HL-60 (cell line): ENCODE results near the gene ACCSL.
A peak's percentile ranks its signal among the peaks of the same experiment; 100 is the strongest.

Experiments used
- DNase-seq, 2 experiments: peaks; one replicate each; pipeline ENCODE4 v3.0.0-alpha.2; 2010 to 2020; ENCODE audit warnings: low read depth in 1 of 2, low spot score in 1 of 2
- H3K27ac ChIP-seq: fragments of 250-450 bp; sonication (Bioruptor Pico); replicated peaks from 2 replicates; pipeline ENCODE4 v1.5.1; 2020; ENCODE audit warnings: mild to moderate bottlenecking, moderate library complexity
- H3K27me3 ChIP-seq: fragments of 250-450 bp; sonication (Bioruptor Pico); 2 replicates; pipeline ENCODE4 v1.5.1; 2021; ENCODE audit warnings: mild to moderate bottlenecking, moderate library complexity; ENCODE audit not compliant: insufficient read depth, poor library complexity, severe bottlenecking
- H3K4me3 ChIP-seq: replicated peaks from 2 replicates; pipeline ENCODE4 v1.5.1; 2011; ENCODE audit warnings: mild to moderate bottlenecking, control low read depth, low read length; ENCODE audit not compliant: insufficient read depth
- CTCF ChIP-seq: IDR thresholded peaks from one replicate; pipeline ENCODE4 v1.5.1; 2011; ENCODE audit warnings: low read length, control low read depth, inconsistent platforms; ENCODE audit not compliant: insufficient read depth
- GABPA ChIP-seq: IDR thresholded peaks from 2 replicates; pipeline ENCODE4 v1.6.1; 2012; ENCODE audit warnings: low read depth
- POLR2AphosphoS5 ChIP-seq: IDR thresholded peaks from 2 replicates; pipeline ENCODE4 v1.6.1; 2012; ENCODE audit warnings: low read depth
- SPI1 ChIP-seq: IDR thresholded peaks from 2 replicates; pipeline ENCODE4 v1.6.1; 2012; ENCODE audit warnings: low read depth, mild to moderate bottlenecking, borderline replicate concordance
- TF ChIP-seq, protein P1 (sequence below): IDR thresholded peaks from 2 replicates; pipeline ENCODE4 v1.6.1; 2012; ENCODE audit warnings: low read depth; ENCODE audit not compliant: insufficient replicate concordance

ACCSL gene

GRCh38 chr11:44033411-44033850 is 14.3 kb upstream of the ACCSL start:
- Histone ChIP-seq H3K4me3 (no peak overlapping the region), H3K27ac (no peak overlapping the region), H3K27me3 (no peaks in the 10 kb centered on the region)
- TF ChIP-seq CTCF (no peak), GABPA (no peak), POLR2AphosphoS5 (no peak), SPI1 (no peak)
- TF ChIP-seq, protein P1, sequence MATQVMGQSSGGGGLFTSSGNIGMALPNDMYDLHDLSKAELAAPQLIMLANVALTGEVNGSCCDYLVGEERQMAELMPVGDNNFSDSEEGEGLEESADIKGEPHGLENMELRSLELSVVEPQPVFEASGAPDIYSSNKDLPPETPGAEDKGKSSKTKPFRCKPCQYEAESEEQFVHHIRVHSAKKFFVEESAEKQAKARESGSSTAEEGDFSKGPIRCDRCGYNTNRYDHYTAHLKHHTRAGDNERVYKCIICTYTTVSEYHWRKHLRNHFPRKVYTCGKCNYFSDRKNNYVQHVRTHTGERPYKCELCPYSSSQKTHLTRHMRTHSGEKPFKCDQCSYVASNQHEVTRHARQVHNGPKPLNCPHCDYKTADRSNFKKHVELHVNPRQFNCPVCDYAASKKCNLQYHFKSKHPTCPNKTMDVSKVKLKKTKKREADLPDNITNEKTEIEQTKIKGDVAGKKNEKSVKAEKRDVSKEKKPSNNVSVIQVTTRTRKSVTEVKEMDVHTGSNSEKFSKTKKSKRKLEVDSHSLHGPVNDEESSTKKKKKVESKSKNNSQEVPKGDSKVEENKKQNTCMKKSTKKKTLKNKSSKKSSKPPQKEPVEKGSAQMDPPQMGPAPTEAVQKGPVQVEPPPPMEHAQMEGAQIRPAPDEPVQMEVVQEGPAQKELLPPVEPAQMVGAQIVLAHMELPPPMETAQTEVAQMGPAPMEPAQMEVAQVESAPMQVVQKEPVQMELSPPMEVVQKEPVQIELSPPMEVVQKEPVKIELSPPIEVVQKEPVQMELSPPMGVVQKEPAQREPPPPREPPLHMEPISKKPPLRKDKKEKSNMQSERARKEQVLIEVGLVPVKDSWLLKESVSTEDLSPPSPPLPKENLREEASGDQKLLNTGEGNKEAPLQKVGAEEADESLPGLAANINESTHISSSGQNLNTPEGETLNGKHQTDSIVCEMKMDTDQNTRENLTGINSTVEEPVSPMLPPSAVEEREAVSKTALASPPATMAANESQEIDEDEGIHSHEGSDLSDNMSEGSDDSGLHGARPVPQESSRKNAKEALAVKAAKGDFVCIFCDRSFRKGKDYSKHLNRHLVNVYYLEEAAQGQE = no peak
- no peak for DNase-seq

- no peak for DNase-seq
- H3K27me3 ChIP-seq = no peaks in the 10 kb centered on the region
- H3K4me3 ChIP-seq = no peak overlapping the region
- no peak for TF ChIP-seq SPI1
- H3K27ac ChIP-seq = no peak overlapping the region
Measured at GRCh38 chr11:44033856-44034255, 13.9 kb upstream of the ACCSL start.

DNA sequence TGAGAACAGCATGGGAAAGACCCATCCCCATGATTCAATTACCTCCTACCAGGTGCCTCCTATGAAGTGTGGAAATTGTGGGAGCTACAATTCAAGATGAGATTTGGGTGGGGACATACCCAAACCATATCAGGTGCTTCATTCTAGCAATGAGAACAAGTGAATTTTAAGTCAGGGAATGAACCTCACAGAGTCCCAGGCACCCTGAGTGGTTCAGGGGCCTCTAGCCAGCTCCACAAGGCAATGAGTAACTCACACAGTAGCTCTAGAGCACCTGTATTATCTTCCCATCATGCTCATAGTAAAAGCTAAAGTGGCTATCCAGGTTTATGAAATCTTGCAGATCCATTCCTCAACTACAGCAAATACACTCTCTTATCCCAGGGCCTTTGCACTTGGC is 13.1 kb upstream of the ACCSL start:
- Histone ChIP-seq H3K27ac (no peak overlapping the region), H3K27me3 (no peaks in the 10 kb centered on the region), H3K4me3 (no peak overlapping the region)
- TF ChIP-seq SPI1 (no peak), GABPA (no peak), CTCF (no peak), POLR2AphosphoS5 (no peak)
- TF ChIP-seq, protein P1 = no peak
- DNase-seq = no peak

- H3K27ac ChIP-seq = no peak overlapping the region
- H3K4me3 ChIP-seq = no peak overlapping the region
- TF ChIP-seq CTCF (peak; percentile 59), SPI1 (no peak), POLR2AphosphoS5 (no peak)
- TF ChIP-seq, protein P1 = no peak
- DNase-seq = peak; percentile 11 to 65
- no peaks in the 10 kb centered on the region for H3K27me3 ChIP-seq
Measured at GRCh38 chr11:44036811-44037657, 10.7 kb upstream of the ACCSL start.
